Astrocyte of the spinal cord (primary cell): Measurements from ENCODE around the gene NCAPD2.

Source experiments
- DNase-seq: peaks from one replicate; pipeline ENCODE4 v3.0.0; 2011; ENCODE audit warnings: low read depth, low spot score
- H3K4me3 ChIP-seq: 2 replicates; pipeline ENCODE4 v1.5.1; 2011; ENCODE audit warnings: low read depth, mild to moderate bottlenecking, low read length, moderate library complexity
- CTCF ChIP-seq: IDR thresholded peaks from 2 replicates; pipeline ENCODE4 v1.5.1; 2012; ENCODE audit warnings: low read depth, mild to moderate bottlenecking, low read length, inconsistent platforms
- in situ Hi-C: cut with HindIII; loops from 2 replicates; pipeline ENCODE4 v1.10.0; 2017; ENCODE audit warnings: low sequenced_read_pairs

The NCAPD2 gene

GRCh38 chr12:6549684-6550151, 55.8 kb downstream of the NCAPD2 start:
- in situ Hi-C loops: no loop called here
- DNase-seq: no peak
- H3K4me3 ChIP-seq: no peak overlapping the region
- no peak for TF ChIP-seq CTCF

GRCh38 chr12:6550294-6551062, 56.6 kb downstream of the NCAPD2 start:
- no peak overlapping the region for H3K4me3 ChIP-seq
- TF ChIP-seq CTCF: no peak
- in situ Hi-C loops: no loop called here
- DNase-seq: no peak

GRCh38 chr12:6551063-6551461, 57.2 kb downstream of the NCAPD2 start:
- no peak for DNase-seq
- H3K4me3 ChIP-seq: no peak overlapping the region
- in situ Hi-C loops: no loop called here
- TF ChIP-seq CTCF: no peak

GRCh38 chr12:6551496-6552139, 57.7 kb downstream of the NCAPD2 start:
- no peak for TF ChIP-seq CTCF
- no peak overlapping the region for H3K4me3 ChIP-seq
- in situ Hi-C loops: no loop called here
- peak; percentile 66 for DNase-seq

- no peak for TF ChIP-seq CTCF
- H3K4me3 ChIP-seq: no peak overlapping the region
- in situ Hi-C loops: no loop called here
- no peak for DNase-seq
Measured at GRCh38 chr12:6552140-6552551, 58.2 kb downstream of the NCAPD2 start.

GRCh38 chr12:6553051-6553868, 59.4 kb downstream of the NCAPD2 start:
- in situ Hi-C loops: no loop called here
- TF ChIP-seq CTCF: no peak
- no peak overlapping the region for H3K4me3 ChIP-seq
- DNase-seq: peak; percentile 71
